ENCODE results near the gene TMEM258.

- TF ChIP-seq CTCF (IDR thresholded peaks at IDR 0.05) (peak; percentile 84 to 95 (median 90)), POLR2A (IDR thresholded peaks at IDR 0.05) (no peak)
Measured at GRCh38 chr11:61797263-61797944, 5.0 kb upstream of the TMEM258 start.
